Prostate gland (tissue), 2 donors: ENCODE data around the gene DNTT. TPM values are rescaled to one million over a fixed set of nuclear protein-coding genes. Genes with fewer than 3 reads are reported as not detected.

Experiments
- DNase-seq: peaks from one replicate; pipeline ENCODE4 v3.0.0-alpha.2; 2019; ENCODE audit warnings: low spot score
- H3K27ac ChIP-seq, 2 donors: fragments of 200-600 bp; sonication (generic); 2 replicates each; pipeline ENCODE4 v1.5.1; 2017 to 2019
- H3K27me3 ChIP-seq: fragments of 200-600 bp; sonication (generic); replicated peaks from 2 replicates; pipeline ENCODE4 v1.5.1; 2019; ENCODE audit not compliant: insufficient read depth
- H3K36me3 ChIP-seq, 2 donors: fragments of 200-600 bp; sonication (generic); 1 replicate in 1 of 2; 2 replicates in 1 of 2; pipeline versions ENCODE4 v1.5.1 to v1.8.1; 2017 to 2019
- H3K4me1 ChIP-seq: fragments of 200-600 bp; sonication (generic); replicated peaks from 2 replicates; pipeline ENCODE4 v1.5.1; 2019
- H3K4me3 ChIP-seq, 2 donors: fragments of 200-600 bp; sonication (generic); 2 replicates each; pipeline ENCODE4 v1.5.1; 2017 to 2019
- H3K9me3 ChIP-seq: fragments of 200-600 bp; sonication (generic); 2 replicates; pipeline ENCODE4 v1.5.1; 2017
- POLR2A ChIP-seq: fragments of 450-650 bp; IDR thresholded peaks from one replicate; pipeline ENCODE4 v1.6.1; 2016; ENCODE audit warnings: antibody characterized with exemption, mild to moderate bottlenecking
- POLR2AphosphoS5 ChIP-seq: sonication (generic); formaldehyde crosslinking; IDR thresholded peaks from one replicate; pipeline ENCODE4 v1.6.1; 2017; ENCODE audit warnings: antibody characterized with exemption
- WGBS: methylation state at CpG from one replicate; pipeline ENCODE4 v1.1.5; 2018; 5-methylcytosine and 5-hydroxymethylcytosine counted together
- intact Hi-C: fragments of 100-400 bp; cut with DNase I; formaldehyde crosslinking; loops from one replicate; pipeline ENCODE4 v1.14.2; 2022
- total RNA-seq, 2 donors: library from RNA; depleted of rRNA; stranded (reverse); fragments of >200 nt; gene quantifications; one replicate each; pipeline ENCODE4 v1.1.0, GENCODE V29; 2016
- TF ChIP-seq, protein P1 (sequence below), 4 experiments: fragments of 200-600 bp in 2 of 4; fragments of 450-650 bp in 2 of 4; sonication (generic) in 2 of 4; IDR thresholded peaks; 1 replicate in 3 of 4; 2 replicates in 1 of 4; pipeline ENCODE4 v1.5.1; 2016 to 2019; ENCODE audit warnings: antibody characterized with exemption in 4 of 4, mild to moderate bottlenecking in 2 of 4, moderate library complexity in 2 of 4

The DNTT gene
- total RNA-seq, 2 donors from 2014 or later, result not detected

DNA sequence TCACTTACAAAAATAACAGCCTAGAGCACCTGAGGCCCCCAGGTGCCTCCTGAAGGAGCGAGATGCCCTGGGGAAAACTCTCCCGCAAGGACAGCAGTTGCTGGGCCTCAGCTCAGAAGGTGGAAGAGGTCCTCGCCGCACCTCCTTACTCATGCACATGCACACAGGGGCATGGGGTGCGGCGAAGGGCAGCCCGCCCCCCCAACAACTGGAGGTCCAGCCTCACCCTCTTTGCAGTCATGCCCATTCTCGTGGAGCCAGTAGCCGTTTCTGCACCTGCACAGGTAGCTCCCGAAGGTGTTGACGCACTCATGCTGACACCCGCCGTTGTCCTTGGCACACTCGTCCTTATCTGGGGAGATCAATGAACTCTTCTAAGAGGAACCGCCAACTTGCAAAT lies 74.5 kb downstream of the DNTT start:
- no peaks in the 10 kb centered on the region for H3K9me3 ChIP-seq
- intact Hi-C loops, result loop anchor here (5.0 kb wide), 1 partner anchor 134 kb away; the partner anchor contains the start of gene TLL2
- no peak overlapping the region for H3K4me3 ChIP-seq
- TF ChIP-seq POLR2A (no peak), POLR2AphosphoS5 (no peak)
- TF ChIP-seq, protein P1, sequence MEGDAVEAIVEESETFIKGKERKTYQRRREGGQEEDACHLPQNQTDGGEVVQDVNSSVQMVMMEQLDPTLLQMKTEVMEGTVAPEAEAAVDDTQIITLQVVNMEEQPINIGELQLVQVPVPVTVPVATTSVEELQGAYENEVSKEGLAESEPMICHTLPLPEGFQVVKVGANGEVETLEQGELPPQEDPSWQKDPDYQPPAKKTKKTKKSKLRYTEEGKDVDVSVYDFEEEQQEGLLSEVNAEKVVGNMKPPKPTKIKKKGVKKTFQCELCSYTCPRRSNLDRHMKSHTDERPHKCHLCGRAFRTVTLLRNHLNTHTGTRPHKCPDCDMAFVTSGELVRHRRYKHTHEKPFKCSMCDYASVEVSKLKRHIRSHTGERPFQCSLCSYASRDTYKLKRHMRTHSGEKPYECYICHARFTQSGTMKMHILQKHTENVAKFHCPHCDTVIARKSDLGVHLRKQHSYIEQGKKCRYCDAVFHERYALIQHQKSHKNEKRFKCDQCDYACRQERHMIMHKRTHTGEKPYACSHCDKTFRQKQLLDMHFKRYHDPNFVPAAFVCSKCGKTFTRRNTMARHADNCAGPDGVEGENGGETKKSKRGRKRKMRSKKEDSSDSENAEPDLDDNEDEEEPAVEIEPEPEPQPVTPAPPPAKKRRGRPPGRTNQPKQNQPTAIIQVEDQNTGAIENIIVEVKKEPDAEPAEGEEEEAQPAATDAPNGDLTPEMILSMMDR (IDR thresholded peaks at IDR 0.05), result no peak
- DNase-seq, result no peak
- H3K36me3 ChIP-seq, result no peaks in the 10 kb centered on the region
- peaks cover 17% of the 10 kb centered on the region for H3K4me1 ChIP-seq
- H3K27ac ChIP-seq, result no peak overlapping the region
- no peaks in the 10 kb centered on the region for H3K27me3 ChIP-seq
- WGBS, result 72% methylated on average over 15 of the region's 15 CpGs

DNA sequence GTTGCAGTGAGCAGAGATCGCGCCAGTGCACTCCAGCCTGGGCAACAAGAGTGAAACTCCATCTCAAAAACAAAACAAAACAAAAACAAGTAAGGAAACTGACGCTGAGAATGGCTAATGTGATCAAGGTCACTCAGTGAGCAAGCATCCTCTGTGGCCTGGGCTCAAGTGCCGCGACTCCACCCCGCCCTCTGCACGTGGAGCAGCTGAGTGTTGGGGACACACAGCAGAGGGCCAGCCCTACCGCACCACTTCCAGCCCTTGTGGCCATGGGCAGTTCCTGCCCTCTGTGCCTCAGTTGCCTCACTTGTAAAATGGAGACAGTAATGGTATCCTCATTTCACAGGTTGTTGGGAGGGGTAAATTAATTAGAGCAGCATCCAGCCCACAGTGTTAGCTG lies 75.5 kb downstream of the DNTT start:
- Histone ChIP-seq H3K36me3 (no peaks in the 10 kb centered on the region), H3K27ac (no peak overlapping the region), H3K9me3 (no peaks in the 10 kb centered on the region), H3K4me1 (peaks cover 17% of the 10 kb centered on the region), H3K27me3 (no peaks in the 10 kb centered on the region), H3K4me3 (no peak overlapping the region)
- TF ChIP-seq, protein P1 (IDR thresholded peaks at IDR 0.05), result no peak
- no peak for TF ChIP-seq POLR2AphosphoS5
- TF ChIP-seq POLR2A, result no peak
- intact Hi-C loops, result loop anchor here (5.0 kb wide), 1 partner anchor 133 kb away; the partner anchor contains the start of gene TLL2
- DNase-seq, result no peak
- 88% methylated on average over 8 of the region's 8 CpGs for WGBS

GRCh38 chr10:96380821-96381220 lies 76.6 kb downstream of the DNTT start:
- TF ChIP-seq, protein P1 (IDR thresholded peaks at IDR 0.05), result no peak
- TF ChIP-seq POLR2A (no peak), POLR2AphosphoS5 (no peak)
- Histone ChIP-seq H3K4me1 (peaks cover 17% of the 10 kb centered on the region), H3K36me3 (no peaks in the 10 kb centered on the region), H3K27ac (no peak overlapping the region), H3K27me3 (no peaks in the 10 kb centered on the region), H3K9me3 (no peaks in the 10 kb centered on the region), H3K4me3 (no peak overlapping the region)
- intact Hi-C loops, result no loop called here
- DNase-seq, result no peak
- WGBS, result 85% methylated on average over 7 of the region's 7 CpGs

- H3K4me1 ChIP-seq, result peaks cover 27% of the 10 kb centered on the region
These were observed 80.3 kb downstream of the DNTT start for GRCh38 chr10:96384506-96384905.

GRCh38 chr10:96387161-96387560 lies 82.9 kb downstream of the DNTT start:
- TF ChIP-seq POLR2AphosphoS5, result no peak
- TF ChIP-seq, protein P1 (IDR thresholded peaks at IDR 0.05), result no peak
- TF ChIP-seq POLR2A, result no peak
- no peak for DNase-seq
- WGBS, result 82% methylated on average over 2 of the region's 2 CpGs

More at GRCh38 chr10:96384506-96384905, 80.3 kb downstream of the DNTT start:
- intact Hi-C loops, result no loop called here
- Histone ChIP-seq H3K4me3 (no peak overlapping the region), H3K27me3 (no peaks in the 10 kb centered on the region), H3K9me3 (no peaks in the 10 kb centered on the region), H3K36me3 (no peaks in the 10 kb centered on the region), H3K27ac (no peak overlapping the region)
- WGBS, result 65% methylated on average over 25 of the region's 25 CpGs
- TF ChIP-seq, protein P1 (IDR thresholded peaks at IDR 0.05), result no peak
- TF ChIP-seq POLR2A, result no peak
- no peak for TF ChIP-seq POLR2AphosphoS5
- DNase-seq, result no peak

More at GRCh38 chr10:96387161-96387560, 82.9 kb downstream of the DNTT start:
- intact Hi-C loops, result no loop called here
- H3K27me3 ChIP-seq, result no peaks in the 10 kb centered on the region
- no peaks in the 10 kb centered on the region for H3K9me3 ChIP-seq
- no peaks in the 10 kb centered on the region for H3K36me3 ChIP-seq
- H3K4me1 ChIP-seq, result peaks cover 19% of the 10 kb centered on the region
- H3K27ac ChIP-seq, result no peak overlapping the region
- H3K4me3 ChIP-seq, result no peak overlapping the region
